CD4-positive, alpha-beta T cell treated with Interferon alpha-2 for 1 hour (primary cell): ENCODE measurements around the gene POC1A.

ENCODE experiments used
- DNase-seq, 2 donors: peaks; one replicate each; pipeline ENCODE4 v3.0.0-alpha.2; 2020 to 2022

Gene POC1A

GRCh38 chr3:52150860-52151259 is 3.4 kb downstream of the POC1A start:
- DNase-seq = no peak

- no peak for DNase-seq
Measured at GRCh38 chr3:52150357-52150756, 3.9 kb downstream of the POC1A start.

DNA sequence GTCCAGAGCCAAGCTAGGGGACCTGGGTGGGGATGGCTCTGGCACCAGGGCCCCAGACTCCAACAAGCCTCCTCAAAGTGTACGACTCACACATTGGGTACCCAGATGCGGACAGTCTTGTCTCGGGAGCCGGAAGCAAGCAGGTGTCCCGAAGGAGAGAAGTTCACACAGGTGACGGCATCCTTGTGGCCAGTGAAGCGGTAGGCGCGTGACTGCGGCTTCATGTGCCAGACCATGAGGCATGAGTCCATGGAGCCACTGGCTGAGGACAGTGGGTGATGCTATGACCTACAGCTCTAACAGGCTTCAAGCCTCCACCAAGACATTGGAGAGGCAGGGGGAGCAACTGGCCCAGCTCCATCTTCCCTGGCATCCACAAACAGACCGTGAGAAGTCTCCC is 4.5 kb downstream of the POC1A start:
- no peak for DNase-seq

GRCh38 chr3:52149021-52149420 is 5.2 kb downstream of the POC1A start:
- no peak for DNase-seq

DNA sequence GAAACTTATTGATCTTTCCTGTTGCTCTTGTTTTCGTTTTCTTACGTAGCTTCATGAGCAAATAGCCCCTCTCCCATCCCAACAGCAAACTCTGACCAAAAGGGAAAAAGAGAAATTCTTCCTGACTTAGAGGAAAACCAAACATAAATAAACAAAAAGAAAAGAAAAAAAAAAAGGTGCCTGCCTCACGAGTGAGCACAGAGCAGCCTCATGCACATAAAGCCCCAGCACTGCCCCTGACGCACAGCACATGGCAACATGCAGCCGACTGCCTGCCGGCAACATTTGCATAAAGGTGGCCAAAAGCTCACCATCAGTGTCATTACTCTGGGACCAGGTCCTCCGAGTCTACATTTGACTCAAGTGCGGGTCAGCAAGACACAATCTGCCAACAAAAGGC is 6.4 kb downstream of the POC1A start:
- DNase-seq = no peak

DNA sequence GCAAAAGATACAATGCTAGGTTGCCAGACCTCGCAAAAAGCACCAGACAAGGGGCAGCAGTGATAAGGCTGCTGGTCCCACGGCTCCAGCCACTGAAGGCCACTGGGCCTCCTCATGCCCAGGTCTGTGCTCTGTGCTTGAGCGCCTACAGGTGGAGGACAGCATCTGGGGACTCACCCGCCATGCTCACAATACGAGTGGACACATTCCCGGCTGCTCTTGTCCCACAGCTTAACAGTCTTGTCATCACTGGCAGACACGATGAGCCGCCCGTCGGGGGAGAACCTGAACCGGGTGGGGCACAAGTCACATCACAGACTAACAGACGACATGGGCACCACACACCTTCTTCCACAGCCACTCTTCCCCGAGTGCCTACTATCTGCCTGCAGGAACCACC is 7.4 kb downstream of the POC1A start:
- no peak for DNase-seq

DNA sequence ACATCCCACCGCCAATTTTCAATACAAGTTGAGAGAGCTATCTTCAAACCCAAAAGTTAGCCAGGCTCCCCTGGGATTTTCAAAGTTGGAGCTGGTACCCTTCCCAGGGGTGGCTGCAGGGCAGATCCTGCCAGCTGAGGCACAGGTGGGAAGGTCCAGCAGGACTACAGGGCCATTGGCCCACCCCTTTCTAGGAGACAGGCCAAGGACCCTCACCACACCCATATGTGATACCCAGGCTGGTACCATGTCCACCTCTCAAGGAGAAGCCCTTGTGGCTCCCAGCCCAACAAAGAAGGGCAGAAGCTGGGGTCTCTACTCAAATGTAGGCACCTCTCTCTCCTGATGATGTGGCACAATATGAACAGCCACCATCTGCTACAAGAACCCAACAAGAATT is 8.0 kb downstream of the POC1A start:
- DNase-seq = no peak

- no peak for DNase-seq
Measured at GRCh38 chr3:52145736-52146110, 8.5 kb downstream of the POC1A start.

DNA sequence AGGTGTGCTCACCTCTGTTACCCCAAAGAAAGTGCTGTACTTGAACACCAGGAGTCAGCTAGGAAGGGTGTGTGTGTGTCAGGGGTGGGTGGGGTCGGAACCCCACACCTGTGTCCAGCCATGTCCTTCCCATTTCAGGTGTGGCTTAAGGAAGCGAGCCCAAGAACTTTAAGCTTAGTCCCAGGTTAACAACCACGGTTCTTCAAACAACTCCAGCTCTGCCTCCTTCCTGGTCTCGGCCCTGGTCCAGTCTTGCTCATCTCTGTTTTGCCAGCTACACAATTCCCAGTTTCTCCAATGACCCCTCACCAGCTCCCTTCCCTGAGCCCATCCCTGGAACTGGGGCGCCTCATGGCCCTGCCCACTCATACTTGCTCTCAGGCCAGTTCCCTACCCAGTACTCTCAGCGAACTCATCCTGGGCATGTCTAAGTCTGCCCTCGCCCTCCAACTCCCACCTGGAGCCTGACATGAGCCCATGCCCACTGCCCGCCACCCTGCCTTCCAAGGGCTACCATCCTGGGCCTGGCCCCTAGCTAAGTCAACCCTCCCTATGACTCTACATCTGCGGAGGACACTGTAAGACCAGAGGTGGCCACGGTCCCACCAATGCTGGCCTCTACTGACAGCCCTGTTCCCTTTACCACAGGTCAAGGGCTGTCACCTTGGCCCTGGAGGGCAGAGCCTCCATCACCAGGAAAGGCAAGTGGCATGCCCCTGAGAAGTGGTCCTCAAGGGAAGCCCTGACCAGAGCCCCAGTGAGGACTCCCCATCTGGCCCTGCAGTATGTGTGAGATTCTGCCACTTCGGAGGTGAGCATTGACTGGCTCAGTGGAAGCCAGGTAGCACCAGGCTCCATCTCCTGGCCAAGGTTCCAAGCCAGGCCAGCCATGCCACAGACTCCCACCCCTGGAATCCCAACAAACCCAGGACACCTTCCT is 9.2 kb downstream of the POC1A start:
- no peak for DNase-seq

DNA sequence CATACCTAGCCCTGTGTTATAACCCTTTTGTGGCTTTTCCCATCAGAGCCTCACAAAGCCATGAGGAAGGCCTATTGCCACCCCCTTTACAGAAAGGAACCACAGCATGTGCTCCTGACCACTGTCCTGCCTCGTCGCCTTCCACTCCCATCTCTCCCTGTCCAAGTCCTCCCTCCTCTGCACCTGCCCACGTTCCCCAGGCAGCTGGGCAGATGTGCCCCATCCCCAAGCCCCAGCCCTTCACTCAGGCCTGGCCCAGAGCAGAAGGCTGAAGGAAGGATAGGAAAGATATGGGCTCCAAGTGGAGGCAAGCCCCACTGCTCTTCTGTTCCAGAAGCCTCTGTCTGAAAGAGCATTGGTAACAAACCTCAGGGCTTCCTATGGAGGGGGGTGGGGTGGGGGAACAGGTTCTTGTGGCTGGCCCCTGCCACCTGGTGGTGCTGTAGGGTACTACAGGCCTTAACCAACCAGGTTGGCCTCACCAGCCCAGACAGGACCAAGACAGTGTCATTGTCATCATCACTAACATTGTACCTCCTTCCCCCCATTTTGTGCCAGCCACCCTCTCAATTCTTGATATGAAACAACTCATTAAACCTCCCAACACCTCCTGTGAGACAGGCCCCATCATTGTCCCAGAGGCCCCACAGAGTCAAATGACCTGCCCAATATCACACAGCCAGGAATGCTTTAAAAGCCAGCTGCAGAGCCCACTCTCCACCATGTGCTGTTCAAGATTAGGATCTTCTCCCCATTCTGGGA is 10.0 kb downstream of the POC1A start:
- peak; percentile 87 to 91 for DNase-seq

GRCh38 chr3:52143616-52144015 is 10.6 kb downstream of the POC1A start:
- DNase-seq = no peak

- DNase-seq = no peak
Measured at GRCh38 chr3:52143156-52143555, 11.1 kb downstream of the POC1A start.

DNA sequence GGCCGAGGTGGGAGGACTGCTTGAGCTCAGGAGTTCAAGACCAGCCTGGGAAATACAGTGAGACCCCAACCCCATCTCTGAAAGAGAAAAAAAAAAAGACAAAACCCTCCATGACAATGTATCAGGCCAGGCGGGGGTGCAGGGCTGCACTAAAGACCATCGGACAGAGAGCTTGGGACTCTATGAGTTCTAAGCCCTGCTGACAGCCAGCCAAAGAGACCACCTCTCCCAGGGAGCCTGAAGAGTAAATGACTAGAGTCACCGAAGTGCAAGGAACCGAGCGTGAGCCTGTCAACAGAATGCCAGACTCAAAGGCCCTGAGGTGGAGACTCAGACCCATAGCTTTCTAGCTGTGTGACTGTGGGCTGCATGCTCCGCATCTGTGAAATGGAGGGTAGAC is 12.5 kb downstream of the POC1A start:
- DNase-seq = no peak

- no peak for DNase-seq
Measured at GRCh38 chr3:52140769-52141168, 13.5 kb downstream of the POC1A start.

DNA sequence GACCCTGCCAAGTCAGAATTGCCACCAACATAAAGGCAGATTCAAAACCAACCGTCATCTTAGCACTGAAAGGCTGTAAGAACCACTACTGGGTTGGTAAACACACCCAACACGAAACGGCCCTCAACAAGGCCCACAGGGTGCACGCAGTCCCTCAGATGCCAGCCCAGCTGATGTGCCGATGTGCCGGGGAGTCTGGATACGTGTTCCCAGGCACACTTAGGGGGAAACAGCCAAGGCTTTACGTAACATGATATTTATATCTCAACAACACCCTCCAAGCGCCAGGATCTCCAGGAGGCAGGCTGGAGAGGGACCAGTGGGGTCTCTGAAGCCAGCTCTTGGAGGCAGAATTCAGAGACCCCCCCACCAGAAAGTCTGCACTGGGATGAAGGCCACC is 14.2 kb downstream of the POC1A start:
- DNase-seq = no peak

DNA sequence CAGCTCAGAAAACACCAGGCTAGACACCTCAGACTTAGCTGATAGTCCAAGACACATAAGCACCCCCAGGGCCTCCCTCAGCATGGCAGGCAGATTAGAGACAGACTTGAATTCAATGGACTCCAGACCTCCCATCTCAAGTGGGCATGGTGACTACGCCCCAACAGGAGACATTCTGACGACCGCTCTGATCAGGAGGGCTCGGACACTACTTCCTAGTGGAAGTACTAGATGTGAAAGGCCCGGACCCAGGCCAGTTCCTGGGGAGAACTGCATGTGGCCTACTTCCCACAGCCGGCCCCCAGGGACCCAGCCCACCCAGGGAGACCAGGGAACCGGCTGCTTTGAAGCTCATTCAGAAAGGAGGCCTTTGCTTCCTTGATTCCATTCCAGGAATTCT is 16.9 kb downstream of the POC1A start:
- DNase-seq = no peak

GRCh38 chr3:52136513-52136912 is 17.7 kb downstream of the POC1A start:
- no peak for DNase-seq

DNA sequence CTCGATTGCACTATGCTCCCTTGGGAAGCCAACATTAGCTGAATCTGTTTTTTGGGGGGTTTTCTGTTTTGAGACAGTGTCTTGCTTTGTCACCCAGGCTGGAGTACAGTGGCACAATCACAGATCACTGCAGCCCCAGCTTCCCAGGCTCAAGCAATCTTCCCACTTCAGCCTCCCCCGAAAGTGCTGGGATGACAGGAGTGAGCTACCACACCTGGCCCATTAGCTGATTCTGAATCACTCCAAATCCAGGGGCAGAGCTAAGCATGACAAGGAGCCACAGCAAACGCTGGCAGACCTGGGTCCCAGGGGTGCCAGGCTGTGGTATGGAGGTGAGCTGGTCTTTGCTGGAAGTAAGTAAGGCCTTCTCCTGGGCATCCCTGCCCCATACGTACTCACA is 18.9 kb downstream of the POC1A start:
- DNase-seq = no peak

DNA sequence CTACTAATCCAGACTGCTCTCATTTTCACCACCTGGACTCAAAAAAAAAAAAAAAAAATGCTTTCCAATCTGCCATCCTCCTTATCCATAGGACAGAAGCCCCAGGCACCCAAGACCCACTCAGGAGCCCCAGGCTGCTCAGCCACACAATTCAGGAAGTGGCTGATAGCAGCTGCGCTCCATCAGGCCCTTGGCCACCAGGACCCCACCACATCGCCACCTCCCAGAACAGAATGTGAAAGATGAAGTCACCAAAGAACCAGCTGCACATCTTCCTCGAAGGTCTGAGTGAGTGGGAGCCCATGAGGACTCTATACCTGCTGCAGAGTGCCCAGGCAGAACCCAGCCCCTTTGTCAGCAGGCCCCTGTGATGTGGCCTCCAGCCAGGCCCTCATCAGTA is 19.5 kb downstream of the POC1A start:
- DNase-seq = no peak

- DNase-seq = no peak
Measured at GRCh38 chr3:52132930-52133329, 21.3 kb downstream of the POC1A start.

DNA sequence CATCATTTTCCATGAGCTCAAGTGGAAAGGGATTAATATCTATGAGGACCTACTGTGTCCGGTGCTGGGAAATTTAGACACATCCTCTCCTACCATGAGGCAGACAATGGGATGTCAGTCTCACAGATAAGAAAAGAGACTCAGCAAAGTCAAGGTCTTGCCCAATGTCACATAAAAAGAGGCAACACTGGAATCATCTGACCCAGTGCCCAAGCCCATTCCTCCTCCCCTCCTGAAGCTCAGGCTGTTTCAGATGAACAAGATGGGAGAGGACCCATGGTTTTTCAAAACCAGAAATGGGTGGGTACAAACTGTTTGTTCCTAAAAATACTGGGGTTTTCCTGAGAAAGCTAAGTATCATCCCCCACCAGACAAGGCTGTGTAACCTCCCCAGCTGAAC is 22.2 kb downstream of the POC1A start:
- DNase-seq = no peak

DNA sequence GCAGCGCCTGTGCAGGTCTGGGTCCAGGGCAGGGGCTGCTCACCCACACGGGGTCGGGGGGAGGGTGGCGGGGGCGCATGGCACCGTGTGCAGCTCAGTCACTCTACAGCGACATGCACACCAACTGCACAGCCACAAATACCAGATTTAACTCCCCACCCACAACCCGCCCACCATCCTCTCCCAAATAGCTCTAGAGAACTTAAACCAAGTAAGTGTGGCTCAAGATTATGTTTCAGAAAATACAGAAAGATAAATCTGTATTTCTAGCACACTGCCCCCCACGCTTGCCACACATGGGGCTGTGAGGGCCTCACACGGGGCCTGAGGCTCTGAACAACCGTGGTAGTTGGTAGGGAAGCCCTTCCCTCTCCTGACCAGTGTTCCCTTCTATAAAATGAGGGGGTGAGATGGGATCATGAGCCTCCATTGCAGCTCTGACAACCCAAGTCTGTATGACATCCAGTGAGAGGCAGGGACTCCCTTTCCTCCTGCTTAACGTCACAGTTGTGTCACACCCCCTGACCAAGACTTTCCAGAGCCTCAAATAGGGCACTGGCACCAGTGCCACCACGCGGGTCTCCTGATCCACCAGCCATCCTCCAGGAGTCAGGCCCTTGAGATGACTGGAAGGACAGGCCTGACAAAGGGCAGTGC is 23.1 kb downstream of the POC1A start:
- DNase-seq = no peak

DNA sequence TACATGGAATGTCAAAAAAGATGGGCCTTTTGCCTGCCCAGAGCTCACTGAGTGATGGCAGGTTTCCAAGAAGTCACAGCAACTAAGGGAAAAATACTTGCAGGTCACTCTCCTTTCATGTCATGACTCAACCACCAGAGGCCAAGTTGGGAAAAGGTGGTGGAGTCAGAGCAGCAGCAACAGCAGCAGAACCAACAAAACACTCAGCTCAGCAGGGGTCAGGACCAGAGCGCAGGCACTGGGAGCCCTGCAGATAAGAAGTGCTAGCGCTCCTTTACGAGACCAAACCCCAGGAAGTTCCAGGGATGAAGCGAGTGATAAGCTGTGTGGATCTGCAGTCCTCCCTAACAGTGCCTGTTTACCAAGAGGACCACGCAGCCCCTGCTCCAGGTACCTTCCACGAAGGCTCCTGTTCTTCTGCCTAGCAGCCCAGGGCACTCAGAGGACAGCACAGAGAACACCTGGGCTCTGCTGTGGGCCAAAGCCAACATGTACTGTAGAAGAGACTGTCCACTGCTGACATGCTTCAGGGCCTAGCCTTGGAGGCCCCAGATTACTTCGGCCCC is 26.0 kb downstream of the POC1A start:
- no peak for DNase-seq
